Vagina (tissue), 2 donors: ENCODE data around the gene NEDD8.

ENCODE experiments used
- CTCF ChIP-seq, 3 experiments: fragments of 450-650 bp in 2 of 3; fragments of 200-600 bp in 1 of 3; sonication (generic) in 1 of 3; IDR thresholded peaks; one replicate each; pipeline ENCODE4 v1.5.1; 2017 to 2019; ENCODE audit warnings: antibody characterized with exemption in 3 of 3, mild to moderate bottlenecking in 2 of 3, moderate library complexity in 2 of 3
- POLR2A ChIP-seq, 2 donors: fragments of 450-650 bp; IDR thresholded peaks; one replicate each; pipeline ENCODE4 v1.6.1; 2017; ENCODE audit warnings: antibody characterized with exemption in 2 of 2, mild to moderate bottlenecking in 2 of 2, moderate library complexity in 2 of 2
- POLR2AphosphoS5 ChIP-seq, 2 donors: sonication (generic); formaldehyde crosslinking; IDR thresholded peaks; one replicate each; pipeline ENCODE4 v1.9.0; 2017; ENCODE audit warnings: antibody characterized with exemption in 2 of 2, mild to moderate bottlenecking in 2 of 2, low read depth in 1 of 2; ENCODE audit not compliant: insufficient read depth in 1 of 2

- TF ChIP-seq CTCF (IDR thresholded peaks at IDR 0.05) (no peak), POLR2A (IDR thresholded peaks at IDR 0.05) (no peak), POLR2AphosphoS5 (IDR thresholded peaks at IDR 0.05; ENCODE audit: insufficient read depth in 1 of 2, low read depth in 1 of 2) (no peak)
Observed at GRCh38 chr14:24172261-24172860, 59.8 kb downstream of the NEDD8 start.
